KMS-11 (cell line): ENCODE measurements around the gene NDUFA11.

Source experiments
- H2AFZ ChIP-seq: fragments of 200-600 bp; sonication (generic); 2 replicates; pipeline ENCODE4 v1.6.1; 2016; ENCODE audit warnings: antibody characterized with exemption, mixed run types, low read depth
- H3K27ac ChIP-seq: fragments of 200-600 bp; sonication (generic); 2 replicates; pipeline ENCODE4 v1.6.1; 2016; ENCODE audit warnings: mild to moderate bottlenecking, mixed run types
- H3K27me3 ChIP-seq: fragments of 200-600 bp; sonication (generic); 2 replicates; pipeline ENCODE4 v1.6.1; 2017; ENCODE audit warnings: mild to moderate bottlenecking, low read depth, mixed run types, moderate library complexity; ENCODE audit not compliant: insufficient read depth
- H3K36me3 ChIP-seq: fragments of 200-600 bp; sonication (generic); 2 replicates; pipeline ENCODE4 v1.6.1; 2017; ENCODE audit warnings: mild to moderate bottlenecking, mixed run types; ENCODE audit not compliant: insufficient read depth
- H3K4me1 ChIP-seq: fragments of 200-600 bp; sonication (generic); 2 replicates; pipeline ENCODE4 v1.6.1; 2016; ENCODE audit warnings: mild to moderate bottlenecking, low read depth, mixed run types; ENCODE audit not compliant: poor library complexity, severe bottlenecking
- H3K4me2 ChIP-seq: fragments of 200-600 bp; sonication (generic); 2 replicates; pipeline ENCODE4 v1.7.0; 2016; ENCODE audit warnings: mild to moderate bottlenecking, mixed run types
- H3K4me3 ChIP-seq: fragments of 200-600 bp; sonication (generic); IDR thresholded peaks from 2 replicates; pipeline ENCODE4 v1.6.1; 2017; ENCODE audit warnings: low read depth, low read length, mixed read lengths; ENCODE audit not compliant: insufficient read depth
- H3K79me2 ChIP-seq: fragments of 200-600 bp; sonication (generic); 2 replicates; pipeline ENCODE4 v1.6.1; 2016; ENCODE audit warnings: low read depth, mixed run types; ENCODE audit not compliant: insufficient read depth
- H3K9ac ChIP-seq: fragments of 200-600 bp; sonication (generic); 2 replicates; pipeline ENCODE4 v1.6.1; 2016; ENCODE audit warnings: mild to moderate bottlenecking, mixed run types
- H4K20me1 ChIP-seq: fragments of 200-600 bp; sonication (generic); 2 replicates; pipeline ENCODE4 v1.6.1; 2016; ENCODE audit warnings: mild to moderate bottlenecking, mixed run types; ENCODE audit not compliant: insufficient read depth
- CTCF ChIP-seq: fragments of 200-600 bp; sonication (generic); conservative IDR thresholded peaks from 2 replicates; pipeline ENCODE4 v1.6.1; 2017; ENCODE audit warnings: low read depth, mild to moderate bottlenecking, antibody characterized with exemption, low read length, moderate library complexity, mixed read lengths

Gene NDUFA11

GRCh38 chr19:5921516-5922160, 18.0 kb upstream of the NDUFA11 start:
- TF ChIP-seq CTCF, result no peak
- H3K27ac ChIP-seq, result no peak overlapping the region
- no peak overlapping the region for H3K4me2 ChIP-seq
- H3K4me3 ChIP-seq, result no peak overlapping the region
- no peak overlapping the region for H3K9ac ChIP-seq
- H3K27me3 ChIP-seq, result no peaks in the 10 kb centered on the region
- H3K36me3 ChIP-seq, result no peaks in the 10 kb centered on the region
- H3K79me2 ChIP-seq, result no peaks in the 10 kb centered on the region
- H2AFZ ChIP-seq, result no peak overlapping the region
- no peaks in the 10 kb centered on the region for H4K20me1 ChIP-seq
- H3K4me1 ChIP-seq, result no peaks in the 10 kb centered on the region

- TF ChIP-seq CTCF, result no peak
- no peaks in the 10 kb centered on the region for H3K36me3 ChIP-seq
- no peak overlapping the region for H3K4me3 ChIP-seq
- no peak overlapping the region for H3K4me2 ChIP-seq
- no peaks in the 10 kb centered on the region for H3K4me1 ChIP-seq
- H3K79me2 ChIP-seq, result no peaks in the 10 kb centered on the region
- no peak overlapping the region for H2AFZ ChIP-seq
- H3K27ac ChIP-seq, result no peak overlapping the region
- no peaks in the 10 kb centered on the region for H4K20me1 ChIP-seq
- no peak overlapping the region for H3K9ac ChIP-seq
- H3K27me3 ChIP-seq, result no peaks in the 10 kb centered on the region
These were observed 15.0 kb upstream of the NDUFA11 start for GRCh38 chr19:5918463-5919079.

GRCh38 chr19:5917431-5918107, 14.0 kb upstream of the NDUFA11 start:
- Histone ChIP-seq H3K27ac (no peak overlapping the region), H3K36me3 (no peaks in the 10 kb centered on the region), H3K4me3 (no peak overlapping the region), H3K27me3 (no peaks in the 10 kb centered on the region), H3K4me1 (no peaks in the 10 kb centered on the region), H2AFZ (no peak overlapping the region), H3K4me2 (no peak overlapping the region), H3K9ac (no peak overlapping the region), H4K20me1 (no peaks in the 10 kb centered on the region), H3K79me2 (no peaks in the 10 kb centered on the region)
- TF ChIP-seq CTCF, result no peak

- Histone ChIP-seq H3K9ac (no peak overlapping the region), H4K20me1 (no peaks in the 10 kb centered on the region), H3K4me1 (no peaks in the 10 kb centered on the region), H2AFZ (no peak overlapping the region), H3K27ac (no peak overlapping the region), H3K4me2 (no peak overlapping the region), H3K27me3 (no peaks in the 10 kb centered on the region), H3K79me2 (no peaks in the 10 kb centered on the region), H3K36me3 (no peaks in the 10 kb centered on the region), H3K4me3 (no peak overlapping the region)
- TF ChIP-seq CTCF, result no peak
These were observed 12.7 kb upstream of the NDUFA11 start for GRCh38 chr19:5916181-5916708.
